H1 (cell line): ENCODE results near the gene PTPA. TPM values are rescaled to one million over a fixed set of nuclear protein-coding genes. Genes with fewer than 3 reads are reported as not detected.

Source experiments
- CTCF ChIA-PET: fragments of 300-600 bp; sonication (Branson Sonifier 250); formaldehyde crosslinking; loops from one replicate; lab custom pipeline; 2021; ENCODE audit not compliant: partially characterized antibody; lab: Charles Lee
- POLR2A ChIA-PET: fragments of 300-600 bp; sonication (Branson Sonifier 250); formaldehyde crosslinking; loops from one replicate; lab custom pipeline; 2021; ENCODE audit warnings: inconsistent platforms; ENCODE audit not compliant: partially characterized antibody; lab: Charles Lee
- DNase-seq, 2 experiments: peaks; one replicate each; pipeline versions ENCODE4 v3.0.0 to v3.0.0-alpha.2; 2010 to 2022; ENCODE audit warnings: low spot score in 2 of 2, low read depth in 1 of 2, mixed read lengths in 1 of 2
- FAIRE-seq: peaks from 2 replicates; lab custom pipeline; 2011; peaks lifted over from hg19 to GRCh38; lab: Jason Lieb, UNC
- H2AFZ ChIP-seq: 2 replicates; pipeline ENCODE4 v1.8.1; 2012; ENCODE audit warnings: low read length, inconsistent platforms
- H2AK5ac ChIP-seq: 2 replicates; pipeline ENCODE4 v1.6.1; 2013; ENCODE audit warnings: low read depth, low read length
- H2BK120ac ChIP-seq: replicated peaks from 2 replicates; pipeline ENCODE3; 2013; ENCODE audit warnings: low read depth, low read length, inconsistent platforms
- H2BK12ac ChIP-seq: 2 replicates; pipeline ENCODE4 v1.6.1; 2013; ENCODE audit warnings: low read depth, low read length
- H2BK15ac ChIP-seq: 2 replicates; pipeline ENCODE4 v1.6.1; 2013; ENCODE audit warnings: low read length
- H2BK20ac ChIP-seq: 2 replicates; pipeline ENCODE4 v1.6.1; 2013; ENCODE audit warnings: low read length
- H2BK5ac ChIP-seq: 2 replicates; pipeline ENCODE4 v1.6.1; 2013; ENCODE audit warnings: low read depth, low read length
- H3K14ac ChIP-seq: 2 replicates; pipeline ENCODE4 v1.6.1; 2013; ENCODE audit warnings: inconsistent platforms; ENCODE audit not compliant: insufficient read length
- H3K18ac ChIP-seq: 2 replicates; pipeline ENCODE4 v1.6.1; 2013; ENCODE audit warnings: low read length; ENCODE audit errors: extremely low read depth
- H3K23ac ChIP-seq: 2 replicates; pipeline ENCODE4 v1.6.1; 2013; ENCODE audit warnings: inconsistent platforms; ENCODE audit not compliant: insufficient read length
- H3K23me2 ChIP-seq: 2 replicates; pipeline ENCODE4 v1.6.1; 2013; ENCODE audit warnings: low read depth, low read length
- H3K27ac ChIP-seq: 2 replicates; pipeline ENCODE4 v1.6.1; 2011; ENCODE audit warnings: low read depth, low read length, inconsistent platforms
- H3K27me3 ChIP-seq, 4 experiments: replicated peaks in 1 of 4; 1 replicate in 1 of 4; 2 replicates in 3 of 4; pipeline versions ENCODE4 v1.6.1 to v1.8.1; 2011 to 2013; ENCODE audit warnings: low read length in 3 of 4, mild to moderate bottlenecking in 3 of 4, inconsistent platforms in 2 of 4, mixed read lengths in 2 of 4, moderate library complexity in 1 of 4; ENCODE audit not compliant: control insufficient read depth in 3 of 4, insufficient read depth in 3 of 4; ENCODE audit errors: extremely low read depth in 1 of 4
- H3K36me3 ChIP-seq, 4 experiments: 2 replicates each; pipeline versions ENCODE4 v1.6.1 to v1.8.1; 2011 to 2013; ENCODE audit warnings: mild to moderate bottlenecking in 4 of 4, low read length in 3 of 4, moderate library complexity in 2 of 4, control low read depth in 1 of 4, inconsistent platforms in 1 of 4; ENCODE audit not compliant: insufficient read depth in 4 of 4, control insufficient read depth in 2 of 4
- H3K4ac ChIP-seq: replicated peaks from 2 replicates; pipeline ENCODE3; 2013; ENCODE audit warnings: low read length, low read depth, mixed read lengths, inconsistent platforms; ENCODE audit not compliant: insufficient read length
- H3K4me1 ChIP-seq, 4 experiments: replicated peaks in 1 of 4; 1 replicate in 1 of 4; 2 replicates in 3 of 4; pipeline versions ENCODE4 v1.6.1 to v1.8.1; 2011 to 2013; ENCODE audit warnings: low read length in 3 of 4, inconsistent platforms in 2 of 4, mixed read lengths in 1 of 4; ENCODE audit not compliant: insufficient read depth in 4 of 4, control insufficient read depth in 3 of 4
- H3K4me2 ChIP-seq, 2 experiments: 2 replicates each; pipeline versions ENCODE4 v1.6.1 to v1.8.1; 2011 to 2013; ENCODE audit warnings: low read depth in 2 of 2, low read length in 2 of 2, control low read depth in 1 of 2, inconsistent platforms in 1 of 2, mild to moderate bottlenecking in 1 of 2; ENCODE audit not compliant: insufficient read depth in 1 of 2
- H3K4me3 ChIP-seq, 4 experiments: fragments of 200-600, 300-600 bp in 1 of 4; sonication (generic), shearing (Covaris generic), sonication (Bioruptor Twin) in 1 of 4; 2 replicates each; pipeline versions ENCODE4 v1.5.1 to v1.8.1; 2011 to 2016; ENCODE audit warnings: low read length in 4 of 4, low read depth in 3 of 4, control low read depth in 2 of 4, inconsistent platforms in 2 of 4, mild to moderate bottlenecking in 2 of 4, mixed read lengths in 1 of 4, moderate library complexity in 1 of 4; ENCODE audit not compliant: insufficient read depth in 2 of 4; ENCODE audit errors: extremely low read depth in 1 of 4
- H3K56ac ChIP-seq: replicated peaks from 2 replicates; pipeline ENCODE3; 2013; ENCODE audit warnings: low read depth, mild to moderate bottlenecking, mixed read lengths, low read length, inconsistent platforms; ENCODE audit not compliant: insufficient read length
- H3K79me1 ChIP-seq: 2 replicates; pipeline ENCODE4 v1.6.1; 2013; ENCODE audit warnings: low read depth, low read length, control low read depth
- H3K79me2 ChIP-seq, 2 experiments: 2 replicates each; pipeline versions ENCODE4 v1.6.1 to v1.8.1; 2012 to 2013; ENCODE audit warnings: low read length in 2 of 2, mild to moderate bottlenecking in 2 of 2, inconsistent platforms in 1 of 2; ENCODE audit not compliant: insufficient read depth in 2 of 2, control insufficient read depth in 1 of 2
- H3K9ac ChIP-seq, 4 experiments: replicated peaks in 1 of 4; 1 replicate in 1 of 4; 2 replicates in 3 of 4; pipeline versions ENCODE4 v1.6.1 to v1.8.1; 2011 to 2013; ENCODE audit warnings: low read depth in 3 of 4, low read length in 3 of 4, control low read depth in 2 of 4, mild to moderate bottlenecking in 2 of 4, moderate library complexity in 2 of 4, inconsistent platforms in 1 of 4; ENCODE audit errors: extremely low read depth in 1 of 4
- H3K9me3 ChIP-seq, 2 experiments: 2 replicates each; pipeline versions ENCODE4 v1.6.1 to v1.8.1; 2012 to 2013; ENCODE audit warnings: mild to moderate bottlenecking in 2 of 2, moderate library complexity in 2 of 2, control low read depth in 1 of 2, inconsistent platforms in 1 of 2, low read depth in 1 of 2, low read length in 1 of 2, mixed read lengths in 1 of 2; ENCODE audit not compliant: insufficient read depth in 2 of 2
- H4K20me1 ChIP-seq, 2 experiments: replicated peaks in 1 of 2; 2 replicates each; pipeline versions ENCODE3 to v1.8.1; 2011 to 2013; ENCODE audit warnings: inconsistent platforms in 2 of 2, low read length in 2 of 2, mild to moderate bottlenecking in 1 of 2; ENCODE audit not compliant: insufficient read depth in 2 of 2, control insufficient read depth in 1 of 2
- H4K5ac ChIP-seq: 2 replicates; pipeline ENCODE4 v1.6.1; 2013; ENCODE audit warnings: low read length, low read depth, mixed read lengths, inconsistent platforms; ENCODE audit not compliant: insufficient read length
- H4K8ac ChIP-seq: 2 replicates; pipeline ENCODE4 v1.8.0; 2013; ENCODE audit warnings: mild to moderate bottlenecking, moderate library complexity, low read length, inconsistent platforms; ENCODE audit not compliant: insufficient read depth; ENCODE audit errors: extremely low read depth
- H4K91ac ChIP-seq: replicated peaks from 2 replicates; pipeline ENCODE3; 2013; ENCODE audit warnings: low read length, mixed read lengths, inconsistent platforms; ENCODE audit not compliant: insufficient read length
- ASH2L ChIP-seq: fragments of 200-600, 300-600 bp; sonication (generic); IDR thresholded peaks from one replicate; pipeline ENCODE4 v1.7.1; 2017; ENCODE audit warnings: low read length
- KDM4A ChIP-seq: IDR thresholded peaks from one replicate; pipeline ENCODE4 v1.7.1; 2012; ENCODE audit warnings: low read depth, mild to moderate bottlenecking, moderate library complexity, low read length, inconsistent platforms; ENCODE audit not compliant: severe bottlenecking
- NRF1 ChIP-seq: IDR thresholded peaks from 2 replicates; pipeline ENCODE4 v1.6.1; 2011; ENCODE audit warnings: mild to moderate bottlenecking, low read depth, low read length, improper control_type of control experiment
- TAF1 ChIP-seq: IDR thresholded peaks from 2 replicates; pipeline ENCODE4 v1.6.1; 2011; ENCODE audit warnings: mild to moderate bottlenecking, low read depth, low read length
- WGBS, 2 experiments: shearing (Covaris generic) in 1 of 2; methylation state at CpG; one replicate each; pipeline versions ENCODE4 v1.1.6 to v1.1.7; 2013 to 2015; ENCODE audit warnings: low lambda C conversion rate in 2 of 2, mixed read lengths in 2 of 2, inconsistent platforms in 1 of 2, low coverage in 1 of 2, missing lambda C conversion rate in 1 of 2; ENCODE audit not compliant: insufficient replicate concordance in 2 of 2, insufficient coverage in 1 of 2, insufficient read length in 1 of 2; ENCODE audit errors: extremely low coverage in 1 of 2, missing lambda C conversion rate in 1 of 2; 5-methylcytosine and 5-hydroxymethylcytosine counted together
- polyA plus RNA-seq, 7 experiments: library from polyadenylated mRNA; depleted of rRNA in 3 of 7; stranded (reverse) in 5 of 7; unstranded in 2 of 7; fragments of >200 nt in 5 of 7; fragments of 200-250 nt in 2 of 7; gene quantifications; 1 replicate in 5 of 7; 2 replicates in 1 of 7; 4 replicates in 1 of 7; pipeline versions ENCODE4 v1.2.1 to v1.2.3, GENCODE V29; 2011 to 2013; ENCODE audit warnings: missing spikeins in 2 of 7, mixed read lengths in 2 of 7
- total RNA-seq: library from RNA; stranded (reverse); fragmentation: NEBNext Ultra II Directional; extraction: Animal tissue kit (Norgen Biotek cat#: 25700); gene quantifications from 2 replicates; pipeline ENCODE4 v1.2.1, GENCODE V29; 2021
- TF ChIP-seq, protein P1 (sequence below), 3 experiments: IDR thresholded peaks; 1 replicate in 2 of 3; 2 replicates in 1 of 3; pipeline versions ENCODE4 v1.5.1 to v1.6.1; 2011; ENCODE audit warnings: low read length in 3 of 3, mild to moderate bottlenecking in 3 of 3, inconsistent platforms in 2 of 3, low read depth in 1 of 3, moderate library complexity in 1 of 3; ENCODE audit not compliant: insufficient read depth in 1 of 3; ENCODE audit errors: control extremely low read depth in 1 of 3
- TF ChIP-seq, protein P2 (sequence below): IDR thresholded peaks from 2 replicates; pipeline ENCODE4 v1.6.1; 2012; ENCODE audit warnings: low read length, inconsistent platforms

Gene PTPA
- total and polyA plus RNA-seq, 2 of the 8 experiments (the other 6 are each of a cell fraction or from before 2014, with no cell fraction given) = 114 to 145 TPM

DNA sequence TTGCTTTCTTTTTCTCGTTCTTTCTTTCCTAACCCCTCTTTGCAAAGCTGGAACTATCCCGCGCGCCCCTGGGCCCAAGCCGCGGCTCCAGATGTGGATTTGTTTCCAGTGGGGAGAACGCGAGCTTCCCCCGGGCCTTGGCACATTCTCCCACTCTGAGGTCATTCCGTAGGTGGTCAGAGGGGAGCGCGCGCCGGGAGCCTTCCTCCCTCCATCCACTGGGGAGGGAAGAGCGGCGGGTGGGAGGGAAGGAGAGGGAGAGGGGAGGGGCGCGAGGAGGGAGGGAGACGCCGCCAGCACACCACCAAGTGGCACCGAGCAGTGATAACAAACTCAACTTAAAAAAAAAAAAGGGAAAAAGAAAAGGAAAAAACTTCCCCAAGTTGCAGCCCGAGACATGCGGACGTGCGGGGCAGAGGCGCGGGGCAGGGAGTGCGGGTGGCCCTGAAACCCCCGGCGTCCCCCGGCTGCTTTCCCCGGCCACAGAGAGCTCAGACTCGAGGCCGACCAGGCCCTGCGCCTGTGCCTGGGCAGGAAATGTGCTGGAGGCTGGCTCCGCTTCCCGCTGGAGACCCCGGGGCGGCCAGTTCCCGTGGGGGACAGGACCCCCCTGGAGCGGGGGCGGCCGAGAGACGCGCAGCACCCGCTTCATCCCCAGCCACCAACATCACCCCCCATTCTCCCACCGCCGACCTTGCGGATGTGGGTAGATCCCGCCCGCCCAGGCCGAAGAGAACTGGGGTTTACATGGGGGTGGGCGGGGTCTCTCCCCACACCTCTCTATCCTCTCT, 63.7 kb downstream of the PTPA start:
- POLR2A ChIA-PET = interaction anchor here (0.6 to 4.5 kb wide), 13 partner anchors 9 to 160 kb away, joined by 3 to 29 read pairs (median 4); no protein-coding TSS in a partner anchor
- TF ChIP-seq KDM4A (peak; percentile 29), ASH2L (peak; percentile 62), TAF1 (no peak), NRF1 (no peak)
- TF ChIP-seq, protein P1, sequence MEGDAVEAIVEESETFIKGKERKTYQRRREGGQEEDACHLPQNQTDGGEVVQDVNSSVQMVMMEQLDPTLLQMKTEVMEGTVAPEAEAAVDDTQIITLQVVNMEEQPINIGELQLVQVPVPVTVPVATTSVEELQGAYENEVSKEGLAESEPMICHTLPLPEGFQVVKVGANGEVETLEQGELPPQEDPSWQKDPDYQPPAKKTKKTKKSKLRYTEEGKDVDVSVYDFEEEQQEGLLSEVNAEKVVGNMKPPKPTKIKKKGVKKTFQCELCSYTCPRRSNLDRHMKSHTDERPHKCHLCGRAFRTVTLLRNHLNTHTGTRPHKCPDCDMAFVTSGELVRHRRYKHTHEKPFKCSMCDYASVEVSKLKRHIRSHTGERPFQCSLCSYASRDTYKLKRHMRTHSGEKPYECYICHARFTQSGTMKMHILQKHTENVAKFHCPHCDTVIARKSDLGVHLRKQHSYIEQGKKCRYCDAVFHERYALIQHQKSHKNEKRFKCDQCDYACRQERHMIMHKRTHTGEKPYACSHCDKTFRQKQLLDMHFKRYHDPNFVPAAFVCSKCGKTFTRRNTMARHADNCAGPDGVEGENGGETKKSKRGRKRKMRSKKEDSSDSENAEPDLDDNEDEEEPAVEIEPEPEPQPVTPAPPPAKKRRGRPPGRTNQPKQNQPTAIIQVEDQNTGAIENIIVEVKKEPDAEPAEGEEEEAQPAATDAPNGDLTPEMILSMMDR (IDR thresholded peaks at IDR 0.05; ENCODE audit: control extremely low read depth in 1 of 3, insufficient read depth in 1 of 3, low read depth in 1 of 3, low read length in 3 of 3) = peak in 1 of 3 experiments; percentile 9; a peak in 1 of 4 replicates
- TF ChIP-seq, protein P2, sequence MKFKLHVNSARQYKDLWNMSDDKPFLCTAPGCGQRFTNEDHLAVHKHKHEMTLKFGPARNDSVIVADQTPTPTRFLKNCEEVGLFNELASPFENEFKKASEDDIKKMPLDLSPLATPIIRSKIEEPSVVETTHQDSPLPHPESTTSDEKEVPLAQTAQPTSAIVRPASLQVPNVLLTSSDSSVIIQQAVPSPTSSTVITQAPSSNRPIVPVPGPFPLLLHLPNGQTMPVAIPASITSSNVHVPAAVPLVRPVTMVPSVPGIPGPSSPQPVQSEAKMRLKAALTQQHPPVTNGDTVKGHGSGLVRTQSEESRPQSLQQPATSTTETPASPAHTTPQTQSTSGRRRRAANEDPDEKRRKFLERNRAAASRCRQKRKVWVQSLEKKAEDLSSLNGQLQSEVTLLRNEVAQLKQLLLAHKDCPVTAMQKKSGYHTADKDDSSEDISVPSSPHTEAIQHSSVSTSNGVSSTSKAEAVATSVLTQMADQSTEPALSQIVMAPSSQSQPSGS = no peak

More for the DNA sequence above, 63.7 kb downstream of the PTPA start:
- 1% methylated on average over 41 of the region's 53 CpGs; no CpG with 5 or more reads in 1 of the 2 experiments for WGBS, 2 experiments
- Histone ChIP-seq H2AFZ (no peak overlapping the region), H2BK5ac (peak overlapping the region; percentile 60; the same call in 1 of the 2 replicates), H3K36me3 (no peaks in the 10 kb centered on the region), H2BK15ac (no peak overlapping the region), H3K18ac (peak overlapping the region; percentile 48), H3K4me2 (peak overlapping the region; percentile 92 to 94), H4K8ac (no peak overlapping the region; the same call in 1 of the 2 replicates), H4K20me1 (peaks cover 5 to 6% of the 10 kb centered on the region in 2 experiments), H3K4ac (no peak overlapping the region), H3K27ac (no peak overlapping the region), H4K5ac (no peak overlapping the region), H3K79me2 (no peaks in the 10 kb centered on the region), H3K9me3 (no peaks in the 10 kb centered on the region), H3K4me3 (peak overlapping the region; percentile 28 to 71 (median 42)), H2AK5ac (no peak overlapping the region; the same call in 1 of the 2 replicates), H3K27me3 (peaks cover 25 to 61% (median 53%) of the 10 kb centered on the region in 4 experiments), H3K9ac (no peak overlapping the region), H3K56ac (peak overlapping the region; percentile 43), H3K79me1 (no peaks in the 10 kb centered on the region), H2BK20ac (no peak overlapping the region), H3K14ac (no peak overlapping the region), H3K23ac (no peak overlapping the region), H4K91ac (no peak overlapping the region), H3K23me2 (peaks cover 25% of the 10 kb centered on the region), H2BK12ac (no peak overlapping the region), H2BK120ac (no peak overlapping the region), H3K4me1 (peaks cover 0 to 24% (median 13%) of the 10 kb centered on the region in 4 experiments; a peak in 6 of 7 replicates)
- DNase-seq (peak in 1 of 2 experiments; percentile 77), FAIRE-seq (no peak)
- CTCF ChIA-PET = interaction anchor here (0.5 to 27.8 kb wide), 45 partner anchors 8 to 464 kb away, joined by 3 to 831 read pairs (median 4); partner anchors contain the start of genes C9orf50 and NTMT1
